ENCODE data around the gene AKNA. TPM values are rescaled to one million over a fixed set of nuclear protein-coding genes. Genes with fewer than 3 reads are reported as not detected.
A peak's percentile ranks its signal among the peaks of the same experiment; 100 is the strongest.

Gene AKNA
- total and polyA plus RNA-seq, 7 donors, result 9.9 to 81.6 (median 16.9) TPM

GRCh38 chr9:114314881-114315722 lies 72.7 kb downstream of the AKNA start:
- DNase-seq, result no peak
- intact Hi-C loops (cut with DNase I), result no loop called here

GRCh38 chr9:114314256-114314867 lies 73.4 kb downstream of the AKNA start:
- Histone ChIP-seq H3K27me3 (no peaks in the 10 kb centered on the region), H3K27ac (no peak overlapping the region), H3K4me1 (no peaks in the 10 kb centered on the region), H3K4me3 (no peak overlapping the region), H3K9me3 (no peaks in the 10 kb centered on the region), H3K36me3 (no peaks in the 10 kb centered on the region)
- no peak for DNase-seq
- TF ChIP-seq EP300 (IDR thresholded peaks at IDR 0.05), result no peak
- no peak for TF ChIP-seq CTCF (IDR thresholded peaks at IDR 0.05)
- TF ChIP-seq POLR2A (IDR thresholded peaks at IDR 0.05), result no peak
- TF ChIP-seq POLR2AphosphoS5 (IDR thresholded peaks at IDR 0.05), result no peak
- intact Hi-C loops (cut with DNase I), result no loop called here
- WGBS, 2 donors, result 82% methylated on average over 7 of the region's 7 CpGs

More at GRCh38 chr9:114314881-114315722, 72.7 kb downstream of the AKNA start:
- Histone ChIP-seq H3K9me3 (no peaks in the 10 kb centered on the region), H3K4me1 (no peaks in the 10 kb centered on the region), H3K27me3 (no peaks in the 10 kb centered on the region), H3K4me3 (no peak overlapping the region), H3K27ac (no peak overlapping the region), H3K36me3 (no peaks in the 10 kb centered on the region)
- 91 to 93% methylated on average over 8 of the region's 8 CpGs for WGBS, 2 donors
- TF ChIP-seq POLR2AphosphoS5 (IDR thresholded peaks at IDR 0.05) (no peak), POLR2A (IDR thresholded peaks at IDR 0.05) (no peak), EP300 (IDR thresholded peaks at IDR 0.05) (no peak), CTCF (IDR thresholded peaks at IDR 0.05) (no peak)

- H3K4me3 ChIP-seq, result no peak overlapping the region
- intact Hi-C loops (cut with DNase I), result no loop called here
- TF ChIP-seq POLR2AphosphoS5 (IDR thresholded peaks at IDR 0.05), result no peak
- TF ChIP-seq CTCF (IDR thresholded peaks at IDR 0.05), result no peak
- TF ChIP-seq POLR2A (IDR thresholded peaks at IDR 0.05), result no peak
- no peak for TF ChIP-seq EP300 (IDR thresholded peaks at IDR 0.05)
- H3K9me3 ChIP-seq, result no peaks in the 10 kb centered on the region
- 86 to 91% methylated on average over 8 of the region's 8 CpGs for WGBS, 2 donors
- no peaks in the 10 kb centered on the region for H3K27me3 ChIP-seq
- DNase-seq, result no peak
- no peak overlapping the region for H3K27ac ChIP-seq
- no peaks in the 10 kb centered on the region for H3K4me1 ChIP-seq
- H3K36me3 ChIP-seq, result no peaks in the 10 kb centered on the region
Observed at GRCh38 chr9:114313186-114313585, 74.6 kb downstream of the AKNA start.

GRCh38 chr9:114312513-114312875 lies 75.3 kb downstream of the AKNA start:
- no peak overlapping the region for H3K4me3 ChIP-seq
- H3K36me3 ChIP-seq, result no peaks in the 10 kb centered on the region
- H3K27me3 ChIP-seq, result no peaks in the 10 kb centered on the region
- DNase-seq, result peak; percentile 46
- TF ChIP-seq EP300 (IDR thresholded peaks at IDR 0.05) (no peak), CTCF (IDR thresholded peaks at IDR 0.05) (no peak), POLR2A (IDR thresholded peaks at IDR 0.05) (no peak), POLR2AphosphoS5 (IDR thresholded peaks at IDR 0.05) (no peak)
- H3K27ac ChIP-seq, result no peak overlapping the region
- 68 to 74% methylated on average over 8 of the region's 8 CpGs for WGBS, 2 donors
- intact Hi-C loops (cut with DNase I), result no loop called here
- H3K4me1 ChIP-seq, result no peaks in the 10 kb centered on the region
- H3K9me3 ChIP-seq, result no peaks in the 10 kb centered on the region

All from sigmoid colon (tissue), 7 donors.